WTC11 (cell line): ENCODE data around the gene PTK6. TPM values are rescaled to one million over a fixed set of nuclear protein-coding genes. Genes with fewer than 3 reads are reported as not detected.

Experiments used
- ATAC-seq: fragments of 200-7000 bp; cut with Tn5 transposase; 2 replicates; pipeline ENCODE4 v1.10.0; 2021; ENCODE audit warnings: mild to moderate bottlenecking, moderate library complexity
- CTCF ChIA-PET: fragments of 300-600 bp; sonication (Branson Sonifier 250); formaldehyde crosslinking; loops from one replicate; lab custom pipeline; 2021; ENCODE audit warnings: antibody characterized with exemption; lab: Charles Lee
- POLR2A ChIA-PET: fragments of 350-600 bp; sonication (Branson Sonifier 250); formaldehyde crosslinking; loops from one replicate; lab custom pipeline; 2021; ENCODE audit warnings: antibody characterized with exemption; lab: Charles Lee
- DNase-seq: peaks from one replicate; pipeline ENCODE4 v3.0.0; 2021; ENCODE audit warnings: low spot score
- H3K27ac Mint-ChIP-seq: 2 replicates; pipeline ENCODE4 v1.8.0; 2021; ENCODE audit warnings: mixed read lengths
- H3K27me3 Mint-ChIP-seq: 2 replicates; pipeline ENCODE4 v1.8.0; 2021; ENCODE audit warnings: low read depth, mild to moderate bottlenecking, moderate library complexity, mixed read lengths
- H3K36me3 Mint-ChIP-seq: 2 replicates; pipeline ENCODE4 v1.8.0; 2021; ENCODE audit warnings: mixed read lengths
- H3K4me1 Mint-ChIP-seq: 2 replicates; pipeline ENCODE4 v1.8.0; 2022; ENCODE audit warnings: mixed read lengths
- H3K4me3 Mint-ChIP-seq: 2 replicates; pipeline ENCODE4 v1.8.0; 2021; ENCODE audit warnings: mild to moderate bottlenecking, moderate library complexity, mixed read lengths
- H3K9me3 Mint-ChIP-seq: 2 replicates; pipeline ENCODE4 v1.8.0; 2021; ENCODE audit warnings: mixed read lengths
- ELF4 ChIP-seq: sonication (generic); formaldehyde crosslinking; IDR thresholded peaks from 2 replicates; pipeline ENCODE4 v1.8.1; 2022; ENCODE audit warnings: low read depth, mild to moderate bottlenecking, moderate library complexity, missing genetic modification reagents
- HMGA2 ChIP-seq: fragments of 250-450 bp; sonication (Bioruptor Pico); IDR thresholded peaks from 2 replicates; pipeline ENCODE4 v1.4.0; 2021; ENCODE audit warnings: mild to moderate bottlenecking, moderate library complexity
- MYBL2 ChIP-seq: sonication (generic); formaldehyde crosslinking; IDR thresholded peaks from 2 replicates; pipeline ENCODE4 v1.8.1; 2023; ENCODE audit warnings: mild to moderate bottlenecking, moderate library complexity, missing genetic modification reagents
- NR3C1 ChIP-seq: sonication (generic); formaldehyde crosslinking; conservative IDR thresholded peaks from 2 replicates; pipeline ENCODE4 v1.8.1; 2023; ENCODE audit warnings: low read depth, mild to moderate bottlenecking, missing genetic modification reagents
- SMAD4 ChIP-seq: sonication (generic); formaldehyde crosslinking; IDR thresholded peaks from 2 replicates; pipeline ENCODE4 v1.8.0; 2022; ENCODE audit warnings: mild to moderate bottlenecking, missing genetic modification reagents
- SOX15 ChIP-seq: fragments of 250-450 bp; sonication (Bioruptor Pico); IDR thresholded peaks from 2 replicates; pipeline ENCODE4 v1.9.0; 2021; ENCODE audit warnings: mild to moderate bottlenecking
- SP1 ChIP-seq: sonication (generic); formaldehyde crosslinking; conservative IDR thresholded peaks from 2 replicates; pipeline ENCODE4 v1.8.1; 2022; ENCODE audit warnings: missing genetic modification reagents
- TP53 ChIP-seq: sonication (generic); formaldehyde crosslinking; IDR thresholded peaks from 2 replicates; pipeline ENCODE4 v1.8.1; 2023; ENCODE audit warnings: mild to moderate bottlenecking, missing genetic modification reagents
- ZNF219 ChIP-seq: sonication (generic); formaldehyde crosslinking; IDR thresholded peaks from 2 replicates; pipeline ENCODE4 v1.8.0; 2023; ENCODE audit warnings: missing genetic modification reagents, mild to moderate bottlenecking, borderline replicate concordance
- ZNF396 ChIP-seq: fragments of 250-450 bp; sonication (Bioruptor Pico); IDR thresholded peaks from 2 replicates; pipeline ENCODE4 v1.8.0; 2021; ENCODE audit warnings: mild to moderate bottlenecking, moderate library complexity, borderline replicate concordance
- ZNF423 ChIP-seq: fragments of 250-450 bp; sonication (Bioruptor Pico); IDR thresholded peaks from 2 replicates; pipeline ENCODE4 v2.1.2; 2022; ENCODE audit warnings: mild to moderate bottlenecking, moderate library complexity
- ZNF671 ChIP-seq: fragments of 250-450 bp; sonication (Bioruptor Pico); IDR thresholded peaks from 2 replicates; pipeline ENCODE4 v1.8.0; 2021; ENCODE audit warnings: mild to moderate bottlenecking
- total RNA-seq: library from RNA; stranded (reverse); gene quantifications from 3 replicates; pipeline ENCODE4 v1.2.3, GENCODE V29; 2021
- TF ChIP-seq, protein P1 (sequence below): sonication (generic); formaldehyde crosslinking; IDR thresholded peaks from 2 replicates; pipeline ENCODE4 v1.8.0; 2022; ENCODE audit warnings: mild to moderate bottlenecking, missing genetic modification reagents
- TF ChIP-seq, protein P2 (sequence below): sonication (generic); formaldehyde crosslinking; IDR thresholded peaks from 2 replicates; pipeline ENCODE4 v1.8.0; 2022; ENCODE audit warnings: missing genetic modification reagents
- TF ChIP-seq, protein P3 (sequence below): fragments of 250-450 bp; sonication (Bioruptor Pico); IDR thresholded peaks from 2 replicates; pipeline ENCODE4 v1.9.0; 2021; ENCODE audit warnings: moderate library complexity, mild to moderate bottlenecking, inconsistent platforms, borderline replicate concordance
- TF ChIP-seq, protein P4 (sequence below): fragments of 250-450 bp; sonication (Bioruptor Pico); conservative IDR thresholded peaks from 2 replicates; pipeline ENCODE4 v1.9.0; 2021; ENCODE audit warnings: mild to moderate bottlenecking
- TF ChIP-seq, protein P5 (sequence below): sonication (generic); formaldehyde crosslinking; IDR thresholded peaks from 2 replicates; pipeline ENCODE4 v1.8.1; 2023; ENCODE audit warnings: mild to moderate bottlenecking, missing genetic modification reagents, moderate library complexity

Gene PTK6
- total RNA-seq, 1 experiment from 2014 or later: 0.22 TPM

DNA sequence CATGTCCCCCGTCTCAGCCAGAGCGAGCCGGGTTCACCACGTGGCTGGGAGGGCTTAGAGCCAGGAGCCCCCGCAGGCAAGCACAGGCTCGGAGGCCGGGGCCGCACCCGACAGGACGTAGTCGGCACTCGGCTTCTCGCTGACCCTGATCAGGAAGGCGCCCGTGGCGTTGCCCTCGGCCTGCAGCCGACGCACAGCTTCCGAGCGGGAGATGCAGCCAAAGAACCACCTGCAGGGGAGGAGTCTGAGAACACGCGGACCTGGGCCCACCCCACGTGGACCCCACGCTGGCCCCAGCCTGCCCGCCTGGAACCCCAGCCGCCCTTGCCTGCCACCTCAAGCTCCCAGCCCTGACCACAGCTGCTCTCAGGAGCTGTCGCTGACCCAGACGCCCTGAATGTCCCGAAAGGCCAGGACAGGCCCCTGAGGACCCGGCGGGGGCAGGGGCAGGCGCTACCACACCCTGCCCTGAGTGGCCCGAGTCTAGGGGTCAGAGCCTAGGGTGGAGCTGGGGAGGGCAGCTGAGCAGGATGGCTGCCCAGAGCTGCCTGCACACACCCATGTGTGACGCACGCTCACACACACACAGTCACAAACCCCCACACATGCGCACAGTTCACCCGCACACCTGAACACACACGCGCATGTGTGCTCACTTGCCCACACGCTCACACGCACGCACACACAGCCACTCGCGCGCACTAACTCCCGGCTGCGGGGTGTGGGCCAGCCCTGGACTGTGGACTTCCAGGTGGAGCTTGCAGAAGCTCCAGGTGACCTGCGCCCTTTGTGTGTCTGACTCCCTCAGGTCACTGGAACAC lies 2.1 kb downstream of the PTK6 start:
- POLR2A ChIA-PET: interaction anchor here (1.5 kb wide), 1 partner anchor 14 kb away, joined by 5 read pairs; the partner anchor contains the start of gene PPDPF
- no peaks in the 10 kb centered on the region for H3K36me3 Mint-ChIP-seq
- TF ChIP-seq, protein P1, sequence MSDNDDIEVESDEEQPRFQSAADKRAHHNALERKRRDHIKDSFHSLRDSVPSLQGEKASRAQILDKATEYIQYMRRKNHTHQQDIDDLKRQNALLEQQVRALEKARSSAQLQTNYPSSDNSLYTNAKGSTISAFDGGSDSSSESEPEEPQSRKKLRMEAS: 0 out of 2 replicates have a peak, but pooled peaks have one; percentile 19
- TF ChIP-seq, protein P2, sequence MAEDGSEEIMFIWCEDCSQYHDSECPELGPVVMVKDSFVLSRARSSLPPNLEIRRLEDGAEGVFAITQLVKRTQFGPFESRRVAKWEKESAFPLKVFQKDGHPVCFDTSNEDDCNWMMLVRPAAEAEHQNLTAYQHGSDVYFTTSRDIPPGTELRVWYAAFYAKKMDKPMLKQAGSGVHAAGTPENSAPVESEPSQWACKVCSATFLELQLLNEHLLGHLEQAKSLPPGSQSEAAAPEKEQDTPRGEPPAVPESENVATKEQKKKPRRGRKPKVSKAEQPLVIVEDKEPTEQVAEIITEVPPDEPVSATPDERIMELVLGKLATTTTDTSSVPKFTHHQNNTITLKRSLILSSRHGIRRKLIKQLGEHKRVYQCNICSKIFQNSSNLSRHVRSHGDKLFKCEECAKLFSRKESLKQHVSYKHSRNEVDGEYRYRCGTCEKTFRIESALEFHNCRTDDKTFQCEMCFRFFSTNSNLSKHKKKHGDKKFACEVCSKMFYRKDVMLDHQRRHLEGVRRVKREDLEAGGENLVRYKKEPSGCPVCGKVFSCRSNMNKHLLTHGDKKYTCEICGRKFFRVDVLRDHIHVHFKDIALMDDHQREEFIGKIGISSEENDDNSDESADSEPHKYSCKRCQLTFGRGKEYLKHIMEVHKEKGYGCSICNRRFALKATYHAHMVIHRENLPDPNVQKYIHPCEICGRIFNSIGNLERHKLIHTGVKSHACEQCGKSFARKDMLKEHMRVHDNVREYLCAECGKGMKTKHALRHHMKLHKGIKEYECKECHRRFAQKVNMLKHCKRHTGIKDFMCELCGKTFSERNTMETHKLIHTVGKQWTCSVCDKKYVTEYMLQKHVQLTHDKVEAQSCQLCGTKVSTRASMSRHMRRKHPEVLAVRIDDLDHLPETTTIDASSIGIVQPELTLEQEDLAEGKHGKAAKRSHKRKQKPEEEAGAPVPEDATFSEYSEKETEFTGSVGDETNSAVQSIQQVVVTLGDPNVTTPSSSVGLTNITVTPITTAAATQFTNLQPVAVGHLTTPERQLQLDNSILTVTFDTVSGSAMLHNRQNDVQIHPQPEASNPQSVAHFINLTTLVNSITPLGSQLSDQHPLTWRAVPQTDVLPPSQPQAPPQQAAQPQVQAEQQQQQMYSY (CRISPR knock-in tag): 0 out of 2 replicates have a peak, but pooled peaks have one; percentile 14
- no peak for TF ChIP-seq TP53 (CRISPR knock-in tag)
- no peak for TF ChIP-seq ZNF219 (CRISPR knock-in tag)
- TF ChIP-seq, protein P3, sequence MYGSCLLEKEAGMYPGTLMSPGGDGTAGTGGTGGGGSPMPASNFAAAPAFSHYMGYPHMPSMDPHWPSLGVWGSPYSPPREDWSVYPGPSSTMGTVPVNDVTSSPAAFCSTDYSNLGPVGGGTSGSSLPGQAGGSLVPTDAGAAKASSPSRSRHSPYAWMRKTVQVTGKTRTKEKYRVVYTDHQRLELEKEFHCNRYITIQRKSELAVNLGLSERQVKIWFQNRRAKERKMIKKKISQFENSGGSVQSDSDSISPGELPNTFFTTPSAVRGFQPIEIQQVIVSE (CRISPR knock-in tag): no peak
- TF ChIP-seq, protein P4, sequence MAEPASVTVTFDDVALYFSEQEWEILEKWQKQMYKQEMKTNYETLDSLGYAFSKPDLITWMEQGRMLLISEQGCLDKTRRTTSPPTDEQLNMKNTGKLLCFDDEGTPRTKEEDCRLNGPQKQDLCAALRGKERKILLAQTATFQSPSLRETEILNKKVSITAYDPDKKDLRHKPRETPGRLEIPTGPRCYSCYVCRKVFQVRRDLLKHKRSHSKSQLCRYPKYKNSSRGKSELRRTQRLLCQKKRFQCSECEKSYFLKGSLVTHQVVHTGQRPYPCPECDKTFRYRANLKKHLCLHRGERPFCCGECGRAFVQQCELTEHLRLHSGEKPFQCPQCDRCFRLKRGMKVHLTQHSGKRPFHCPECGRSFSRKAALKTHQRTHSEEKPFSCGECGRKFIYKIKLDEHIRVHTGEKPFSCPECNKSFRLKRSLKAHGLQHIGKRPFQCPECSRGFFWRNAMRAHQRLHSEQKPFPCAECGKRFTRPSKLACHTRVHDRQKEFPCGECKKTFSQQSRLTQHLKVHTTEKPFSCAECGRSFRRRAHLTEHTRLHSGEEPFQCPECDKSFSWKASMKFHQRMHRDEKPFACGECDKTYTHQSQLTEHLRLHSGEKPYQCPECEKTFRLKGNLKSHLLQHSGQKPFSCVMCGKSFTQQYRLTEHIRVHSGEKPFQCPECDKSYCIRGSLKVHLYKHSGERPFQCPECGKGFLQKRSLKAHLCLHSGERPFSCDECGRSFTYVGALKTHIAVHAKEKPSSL (CRISPR knock-in tag): no peak
- no peak for TF ChIP-seq ZNF671
- no peak for TF ChIP-seq SP1 (CRISPR knock-in tag)
- no peak for TF ChIP-seq MYBL2 (CRISPR knock-in tag)
- TF ChIP-seq SMAD4 (CRISPR knock-in tag): no peak
- no peak for TF ChIP-seq HMGA2 (CRISPR knock-in tag)

DNA sequence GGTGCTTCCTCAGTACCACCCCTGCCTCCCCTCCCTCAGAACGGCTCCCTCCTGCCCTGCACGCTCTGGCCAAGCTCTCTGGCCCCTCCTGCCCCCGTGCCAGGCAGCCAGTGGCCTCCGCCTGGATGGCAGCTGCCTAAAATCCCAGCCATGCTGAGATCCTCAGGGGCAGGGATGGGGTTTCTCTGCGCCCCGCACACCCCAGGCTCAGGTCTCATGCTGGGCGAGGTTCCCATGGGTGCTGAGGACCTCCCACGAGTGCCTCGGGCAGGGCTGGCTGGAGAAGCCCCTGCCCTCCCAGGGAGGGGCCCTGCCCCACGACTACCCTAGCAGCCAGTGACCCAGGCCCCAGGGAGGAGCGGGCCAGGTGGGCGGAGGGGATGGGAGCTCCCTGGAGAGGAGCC lies 2.7 kb downstream of the PTK6 start:
- H3K27ac Mint-ChIP-seq: no peak overlapping the region

More for the DNA sequence above, 2.1 kb downstream of the PTK6 start:
- ATAC-seq (no peak), DNase-seq (peak; percentile 20)
- no peak overlapping the region for H3K4me3 Mint-ChIP-seq
- H3K4me1 Mint-ChIP-seq: 0 out of 2 replicates have a peak, but pooled peaks cover 2% of the 10 kb centered on the region
- CTCF ChIA-PET: interaction anchor here (1.0 to 5.0 kb wide), 9 partner anchors 12 to 446 kb away, joined by 3 to 81 read pairs (median 5); partner anchors contain the start of genes PPDPF, PRPF6 and SRMS
- H3K27ac Mint-ChIP-seq: 0 out of 2 replicates have a peak overlapping the region, but pooled peaks have one; percentile 32
- no peaks in the 10 kb centered on the region for H3K9me3 Mint-ChIP-seq
- H3K27me3 Mint-ChIP-seq: no peaks in the 10 kb centered on the region

DNA sequence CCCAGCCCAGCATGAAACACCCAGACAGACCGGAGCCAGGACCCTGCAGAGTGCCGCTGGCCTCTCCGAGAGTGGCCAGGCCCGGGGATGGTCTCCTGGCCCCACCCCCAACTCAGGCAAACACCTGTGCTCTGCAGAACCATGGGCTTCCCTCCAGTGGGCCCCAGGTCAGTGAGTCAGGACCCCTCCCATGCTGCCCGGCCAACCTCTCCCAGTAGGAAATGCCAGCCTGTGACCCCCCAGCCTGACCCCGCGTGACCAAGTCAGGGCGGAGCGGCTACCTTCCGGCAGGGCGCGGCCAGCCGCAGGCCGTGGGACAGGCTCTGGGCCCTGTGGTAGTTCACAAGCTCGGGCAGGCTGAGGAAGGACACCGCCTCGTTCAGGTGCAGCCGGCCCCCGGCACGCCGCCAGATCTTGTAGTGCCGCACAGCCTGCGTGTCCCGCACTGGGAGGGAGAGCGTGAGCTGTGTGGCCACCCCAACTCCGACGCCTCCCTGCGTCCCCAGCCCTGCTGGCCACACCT lies 3.2 kb downstream of the PTK6 start:
- DNase-seq (peak; percentile 32), ATAC-seq (no peak)
- Mint-ChIP-seq H3K36me3 (no peaks in the 10 kb centered on the region), H3K4me3 (no peak overlapping the region), H3K4me1 (0 out of 2 replicates have a peak, but pooled peaks cover 2% of the 10 kb centered on the region), H3K27me3 (no peaks in the 10 kb centered on the region), H3K27ac (no peak overlapping the region), H3K9me3 (no peaks in the 10 kb centered on the region)
- ChIA-PET CTCF (interaction anchor here (1.3 to 4.8 kb wide), 4 partner anchors 14 to 447 kb away, joined by 5 to 33 read pairs (median 12); partner anchors contain the start of genes PPDPF and PRPF6), POLR2A (interaction anchor here (1.5 kb wide), 1 partner anchor 13 kb away, joined by 5 read pairs; the partner anchor contains the start of gene PPDPF)
- TF ChIP-seq NR3C1 (CRISPR knock-in tag) (no peak), ELF4 (no peak), SOX15 (no peak)
- TF ChIP-seq, protein P5, sequence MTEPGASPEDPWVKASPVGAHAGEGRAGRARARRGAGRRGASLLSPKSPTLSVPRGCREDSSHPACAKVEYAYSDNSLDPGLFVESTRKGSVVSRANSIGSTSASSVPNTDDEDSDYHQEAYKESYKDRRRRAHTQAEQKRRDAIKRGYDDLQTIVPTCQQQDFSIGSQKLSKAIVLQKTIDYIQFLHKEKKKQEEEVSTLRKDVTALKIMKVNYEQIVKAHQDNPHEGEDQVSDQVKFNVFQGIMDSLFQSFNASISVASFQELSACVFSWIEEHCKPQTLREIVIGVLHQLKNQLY (CRISPR knock-in tag): no peak

More for the DNA sequence above, 2.7 kb downstream of the PTK6 start:
- no peak overlapping the region for H3K4me3 Mint-ChIP-seq
- H3K36me3 Mint-ChIP-seq: no peaks in the 10 kb centered on the region
- ChIA-PET CTCF (interaction anchor here (1.0 to 4.8 kb wide), 7 partner anchors 14 to 446 kb away, joined by 3 to 33 read pairs (median 5); partner anchors contain the start of genes PPDPF and PRPF6), POLR2A (interaction anchor here (1.5 kb wide), 1 partner anchor 13 kb away, joined by 5 read pairs; the partner anchor contains the start of gene PPDPF)
- no peak for DNase-seq
- ATAC-seq: no peak
- 0 out of 2 replicates have a peak, but pooled peaks cover 2% of the 10 kb centered on the region for H3K4me1 Mint-ChIP-seq
- TF ChIP-seq ZNF423 (0 out of 2 replicates have a peak, but pooled peaks have one; percentile 18), ZNF396 (CRISPR knock-in tag) (no peak)
- TF ChIP-seq, all 79 proteins: peak for 1
- no peaks in the 10 kb centered on the region for H3K9me3 Mint-ChIP-seq
- H3K27me3 Mint-ChIP-seq: no peaks in the 10 kb centered on the region
